H1 (cell line): ENCODE data around the gene PIAS3. TPM values are rescaled to one million over a fixed set of nuclear protein-coding genes. Genes with fewer than 3 reads are reported as not detected.

Experiments used
- BCL11A ChIP-seq, 2 experiments: IDR thresholded peaks; one replicate each; pipeline ENCODE4 v1.6.1; 2011; ENCODE audit warnings: low read depth in 2 of 2, low read length in 2 of 2, mild to moderate bottlenecking in 2 of 2
- CHD7 ChIP-seq: fragments of 300-600 bp; sonication (generic); IDR thresholded peaks from 2 replicates; pipeline ENCODE4 v1.7.1; 2012; ENCODE audit warnings: low read length, moderate library complexity, mild to moderate bottlenecking, inconsistent platforms; ENCODE audit not compliant: insufficient replicate concordance
- EP300 ChIP-seq, 2 experiments: IDR thresholded peaks; 1 replicate in 1 of 2; 2 replicates in 1 of 2; pipeline ENCODE4 v1.6.1; 2011 to 2012; ENCODE audit warnings: low read depth in 2 of 2, low read length in 2 of 2, mild to moderate bottlenecking in 2 of 2, borderline replicate concordance in 1 of 2, inconsistent platforms in 1 of 2, moderate library complexity in 1 of 2
- MAFK ChIP-seq: IDR thresholded peaks from 2 replicates; pipeline ENCODE4 v1.6.1; 2012; ENCODE audit warnings: low read depth, mild to moderate bottlenecking, improper control_type of control experiment, low read length
- NRF1 ChIP-seq: IDR thresholded peaks from 2 replicates; pipeline ENCODE4 v1.6.1; 2011; ENCODE audit warnings: mild to moderate bottlenecking, low read depth, low read length, improper control_type of control experiment
- PHF8 ChIP-seq: fragments of 200-600 bp; sonication (generic); conservative IDR thresholded peaks from 2 replicates; pipeline ENCODE4 v1.7.1; 2012; ENCODE audit warnings: low read depth, mild to moderate bottlenecking, inconsistent platforms, low read length, moderate library complexity
- RAD21 ChIP-seq, 2 experiments: IDR thresholded peaks in 1 of 2; conservative IDR thresholded peaks in 1 of 2; 2 replicates each; pipeline ENCODE4 v1.6.1; 2011; ENCODE audit warnings: low read depth in 2 of 2, low read length in 2 of 2, improper control_type of control experiment in 1 of 2, inconsistent platforms in 1 of 2, mild to moderate bottlenecking in 1 of 2, moderate library complexity in 1 of 2
- SIN3A ChIP-seq, 2 experiments: IDR thresholded peaks in 1 of 2; conservative IDR thresholded peaks in 1 of 2; 2 replicates each; pipeline ENCODE4 v1.6.1; 2011 to 2012; ENCODE audit warnings: low read length in 2 of 2, improper control_type of control experiment in 1 of 2, low read depth in 1 of 2, mild to moderate bottlenecking in 1 of 2
- SIX5 ChIP-seq: IDR thresholded peaks from 2 replicates; pipeline ENCODE4 v1.6.1; 2011; ENCODE audit warnings: mild to moderate bottlenecking, low read depth, low read length
- TAF1 ChIP-seq: IDR thresholded peaks from 2 replicates; pipeline ENCODE4 v1.6.1; 2011; ENCODE audit warnings: mild to moderate bottlenecking, low read depth, low read length
- polyA plus RNA-seq, 7 experiments: library from polyadenylated mRNA; depleted of rRNA in 3 of 7; stranded (reverse) in 5 of 7; unstranded in 2 of 7; fragments of >200 nt in 5 of 7; fragments of 200-250 nt in 2 of 7; gene quantifications; 1 replicate in 5 of 7; 2 replicates in 1 of 7; 4 replicates in 1 of 7; pipeline versions ENCODE4 v1.2.1 to v1.2.3, GENCODE V29; 2011 to 2013; ENCODE audit warnings: missing spikeins in 2 of 7, mixed read lengths in 2 of 7
- total RNA-seq: library from RNA; stranded (reverse); fragmentation: NEBNext Ultra II Directional; extraction: Animal tissue kit (Norgen Biotek cat#: 25700); gene quantifications from 2 replicates; pipeline ENCODE4 v1.2.1, GENCODE V29; 2021

The PIAS3 gene
- total and polyA plus RNA-seq, 2 of the 8 experiments (the other 6 are each of a cell fraction or from before 2014, with no cell fraction given) = 36.7 to 49.9 TPM

GRCh38 chr1:145858901-145859490 is at the start of gene PIAS3 (continued):
- TF ChIP-seq TAF1 = peak; percentile 82
- TF ChIP-seq EP300 (IDR thresholded peaks at IDR 0.05; ENCODE audit: borderline replicate concordance in 1 of 2, low read depth in 2 of 2, low read length in 2 of 2) = peak in 1 of 2 experiments; percentile 61; a peak in 1 of 3 replicates
- TF ChIP-seq SIN3A (conservative IDR thresholded peaks at IDR 0.05 in 1 of 2, IDR thresholded peaks at IDR 0.05 in 1 of 2; ENCODE audit: low read depth in 1 of 2, low read length in 2 of 2) = peak in 1 of 2 experiments; percentile 80; a peak in 2 of 4 replicates
- no peak for TF ChIP-seq NRF1
- TF ChIP-seq BCL11A (IDR thresholded peaks at IDR 0.05; ENCODE audit: low read depth in 2 of 2, low read length in 2 of 2) = no peak
- TF ChIP-seq MAFK = no peak
- TF ChIP-seq RAD21 (IDR thresholded peaks at IDR 0.05 in 1 of 2, conservative IDR thresholded peaks at IDR 0.05 in 1 of 2; ENCODE audit: low read depth in 2 of 2, low read length in 2 of 2) = no peak
- no peak for TF ChIP-seq CHD7
- TF ChIP-seq PHF8 = 0 out of 2 replicates have a peak, but pooled peaks have one; percentile 36
- no peak for TF ChIP-seq SIX5
